ENCODE data around the gene OR2A14. TPM values are rescaled to one million over a fixed set of nuclear protein-coding genes. Genes with fewer than 3 reads are reported as not detected.
"Not testable (repeated sequence)": the region's sequence is repeated elsewhere in the genome, so short reads cannot be mapped to it uniquely, and the experiment has no call there.

Gene OR2A14
- total and polyA plus RNA-seq, 2 donors from 2014 or later, result not detected

GRCh38 chr7:144158861-144159260 lies 35.9 kb downstream of the OR2A14 start:
- no peaks in the 10 kb centered on the region for H3K27me3 ChIP-seq (ENCODE audit: control insufficient read depth, insufficient read depth, low read length)
- no peak overlapping the region for H3K9ac ChIP-seq (ENCODE audit: low read length in 3 of 3)
- no peak overlapping the region for H3K27ac ChIP-seq (ENCODE audit: low read depth in 2 of 2, low read length in 2 of 2)
- H3K4me3 ChIP-seq (ENCODE audit: low read length in 3 of 3), result no peak overlapping the region
- no peaks in the 10 kb centered on the region for H3K4me1 ChIP-seq (ENCODE audit: control insufficient read depth in 2 of 3, insufficient read depth in 2 of 3, low read depth in 1 of 3, low read length in 3 of 3)
- DNase-seq, result no peak
- intact Hi-C loops (cut with DNase I), result no loop called here
- no peaks in the 10 kb centered on the region for H3K36me3 ChIP-seq (ENCODE audit: control insufficient read depth in 2 of 3, insufficient read depth in 3 of 3, low read length in 3 of 3)
- no peak for TF ChIP-seq CTCF (IDR thresholded peaks at IDR 0.05; ENCODE audit: borderline replicate concordance, extremely low read depth, insufficient read depth)
- no peaks in the 10 kb centered on the region for H3K9me3 ChIP-seq (ENCODE audit: control insufficient read depth in 2 of 3, insufficient read depth in 1 of 3, low read length in 3 of 3)
- FAIRE-seq, result no peak

- H3K4me1 ChIP-seq (ENCODE audit: control insufficient read depth in 2 of 3, insufficient read depth in 2 of 3, low read depth in 1 of 3, low read length in 3 of 3), result no peaks in the 10 kb centered on the region
- H3K4me3 ChIP-seq (ENCODE audit: low read length in 3 of 3), result no peak overlapping the region
- no peaks in the 10 kb centered on the region for H3K9me3 ChIP-seq (ENCODE audit: control insufficient read depth in 2 of 3, insufficient read depth in 1 of 3, low read length in 3 of 3)
- FAIRE-seq (peak; percentile 17), DNase-seq (no peak)
- H3K27me3 ChIP-seq (ENCODE audit: control insufficient read depth, insufficient read depth, low read length), result no peaks in the 10 kb centered on the region
- no peak for TF ChIP-seq CTCF (IDR thresholded peaks at IDR 0.05; ENCODE audit: borderline replicate concordance, extremely low read depth, insufficient read depth)
- intact Hi-C loops (cut with DNase I), result no loop called here
- H3K27ac ChIP-seq (ENCODE audit: low read depth in 2 of 2, low read length in 2 of 2), result no peak overlapping the region
- H3K9ac ChIP-seq (ENCODE audit: low read length in 3 of 3), result no peak overlapping the region
- H3K36me3 ChIP-seq (ENCODE audit: control insufficient read depth in 2 of 3, insufficient read depth in 3 of 3, low read length in 3 of 3), result no peaks in the 10 kb centered on the region
Observed at GRCh38 chr7:144164784-144165183, 41.8 kb downstream of the OR2A14 start.

GRCh38 chr7:144171594-144172350 lies 48.8 kb downstream of the OR2A14 start:
- H3K9ac ChIP-seq (ENCODE audit: low read length in 3 of 3); DNase-seq; FAIRE-seq; H3K36me3 ChIP-seq (ENCODE audit: control insufficient read depth in 2 of 3, insufficient read depth in 3 of 3, low read length in 3 of 3); H3K9me3 ChIP-seq (ENCODE audit: control insufficient read depth in 2 of 3, insufficient read depth in 1 of 3, low read length in 3 of 3); H3K27ac ChIP-seq (ENCODE audit: low read depth in 2 of 2, low read length in 2 of 2); H3K4me1 ChIP-seq (ENCODE audit: control insufficient read depth in 2 of 3, insufficient read depth in 2 of 3, low read depth in 1 of 3, low read length in 3 of 3); H3K4me3 ChIP-seq (ENCODE audit: low read length in 3 of 3); H3K27me3 ChIP-seq (ENCODE audit: control insufficient read depth, insufficient read depth, low read length): not testable (repeated sequence)
- intact Hi-C loops (cut with DNase I), result loop anchor here (5.0 kb wide), 1 partner anchor 231 kb away; the partner anchor contains the start of gene NOBOX

GRCh38 chr7:144174613-144175012 lies 51.6 kb downstream of the OR2A14 start:
- H3K27me3 ChIP-seq (ENCODE audit: control insufficient read depth, insufficient read depth, low read length), result no peaks in the 10 kb centered on the region
- H3K9me3 ChIP-seq (ENCODE audit: control insufficient read depth in 2 of 3, insufficient read depth in 1 of 3, low read length in 3 of 3), result no peaks in the 10 kb centered on the region
- H3K4me3 ChIP-seq (ENCODE audit: low read length in 3 of 3), result no peak overlapping the region
- no peak overlapping the region for H3K27ac ChIP-seq (ENCODE audit: low read depth in 2 of 2, low read length in 2 of 2)
- no peak overlapping the region for H3K9ac ChIP-seq (ENCODE audit: low read length in 3 of 3)
- TF ChIP-seq CTCF (IDR thresholded peaks at IDR 0.05; ENCODE audit: borderline replicate concordance, extremely low read depth, insufficient read depth), result no peak
- H3K4me1 ChIP-seq (ENCODE audit: control insufficient read depth in 2 of 3, insufficient read depth in 2 of 3, low read depth in 1 of 3, low read length in 3 of 3), result no peaks in the 10 kb centered on the region
- intact Hi-C loops (cut with DNase I), result loop anchor here (5.0 kb wide), 1 partner anchor 228 kb away; the partner anchor contains the start of gene NOBOX
- H3K36me3 ChIP-seq (ENCODE audit: control insufficient read depth in 2 of 3, insufficient read depth in 3 of 3, low read length in 3 of 3), result no peaks in the 10 kb centered on the region
- FAIRE-seq, result no peak
- DNase-seq, result no peak
